HFFc6 (cell line): ENCODE results near the gene POLR3A. TPM values are rescaled to one million over a fixed set of nuclear protein-coding genes. Genes with fewer than 3 reads are reported as not detected.
"Not testable (repeated sequence)": the region's sequence is repeated elsewhere in the genome, so short reads cannot be mapped to it uniquely, and the experiment has no call there.

Experiments used
- DNase-seq: peaks from one replicate; pipeline ENCODE4 v3.0.0-alpha.2; 2018
- H3K27ac Mint-ChIP-seq: 2 replicates; pipeline ENCODE4 v1.8.0; 2020; ENCODE audit warnings: mild to moderate bottlenecking, mixed read lengths
- H3K27me3 Mint-ChIP-seq: 2 replicates; pipeline ENCODE4 v1.8.0; 2021; ENCODE audit warnings: mild to moderate bottlenecking, moderate library complexity, mixed read lengths; ENCODE audit not compliant: insufficient read depth
- H3K36me3 Mint-ChIP-seq: 2 replicates; pipeline ENCODE4 v1.8.0; 2021; ENCODE audit warnings: low read depth, mixed read lengths
- H3K4me1 Mint-ChIP-seq: 2 replicates; pipeline ENCODE4 v1.8.0; 2020; ENCODE audit warnings: low read depth, mixed read lengths
- H3K4me3 Mint-ChIP-seq: 2 replicates; pipeline ENCODE4 v1.8.0; 2020; ENCODE audit warnings: mild to moderate bottlenecking, moderate library complexity, mixed read lengths
- H3K9me3 Mint-ChIP-seq: 2 replicates; pipeline ENCODE4 v1.8.0; 2020; ENCODE audit warnings: mild to moderate bottlenecking, mixed read lengths
- total RNA-seq, 6 experiments: library from RNA; stranded (reverse); fragmentation: NEBNext Ultra II Directional; extraction: Animal tissue kit (Norgen Biotek cat#: 25700); gene quantifications; 2 replicates in 1 of 6; 3 replicates in 5 of 6; pipeline ENCODE4 v1.2.3, GENCODE V29; 2021
- TF ChIP-seq, protein P1 (sequence below): fragments of 200-600 bp; sonication (generic); IDR thresholded peaks from 2 replicates; pipeline ENCODE4 v1.5.0; 2021; ENCODE audit warnings: antibody characterized with exemption, mild to moderate bottlenecking

POLR3A gene
- total RNA-seq, 6 experiments from 2014 or later = 18.0 to 21.0 (median 19.8) TPM

GRCh38 chr10:78071140-78071856 lies 42.0 kb upstream of the POLR3A start:
- peaks cover 12% of the 10 kb centered on the region for H3K27me3 Mint-ChIP-seq
- TF ChIP-seq, protein P1, sequence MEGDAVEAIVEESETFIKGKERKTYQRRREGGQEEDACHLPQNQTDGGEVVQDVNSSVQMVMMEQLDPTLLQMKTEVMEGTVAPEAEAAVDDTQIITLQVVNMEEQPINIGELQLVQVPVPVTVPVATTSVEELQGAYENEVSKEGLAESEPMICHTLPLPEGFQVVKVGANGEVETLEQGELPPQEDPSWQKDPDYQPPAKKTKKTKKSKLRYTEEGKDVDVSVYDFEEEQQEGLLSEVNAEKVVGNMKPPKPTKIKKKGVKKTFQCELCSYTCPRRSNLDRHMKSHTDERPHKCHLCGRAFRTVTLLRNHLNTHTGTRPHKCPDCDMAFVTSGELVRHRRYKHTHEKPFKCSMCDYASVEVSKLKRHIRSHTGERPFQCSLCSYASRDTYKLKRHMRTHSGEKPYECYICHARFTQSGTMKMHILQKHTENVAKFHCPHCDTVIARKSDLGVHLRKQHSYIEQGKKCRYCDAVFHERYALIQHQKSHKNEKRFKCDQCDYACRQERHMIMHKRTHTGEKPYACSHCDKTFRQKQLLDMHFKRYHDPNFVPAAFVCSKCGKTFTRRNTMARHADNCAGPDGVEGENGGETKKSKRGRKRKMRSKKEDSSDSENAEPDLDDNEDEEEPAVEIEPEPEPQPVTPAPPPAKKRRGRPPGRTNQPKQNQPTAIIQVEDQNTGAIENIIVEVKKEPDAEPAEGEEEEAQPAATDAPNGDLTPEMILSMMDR = no peak
- no peak overlapping the region for H3K4me3 Mint-ChIP-seq
- H3K36me3 Mint-ChIP-seq = no peaks in the 10 kb centered on the region
- no peaks in the 10 kb centered on the region for H3K4me1 Mint-ChIP-seq
- no peak for DNase-seq
- H3K27ac Mint-ChIP-seq = no peak overlapping the region
- H3K9me3 Mint-ChIP-seq = peaks cover 4% of the 10 kb centered on the region

- Mint-ChIP-seq H3K4me1 (no peaks in the 10 kb centered on the region), H3K4me3 (no peak overlapping the region), H3K36me3 (no peaks in the 10 kb centered on the region), H3K27me3 (peaks cover 12% of the 10 kb centered on the region), H3K27ac (no peak overlapping the region), H3K9me3 (peaks cover 4% of the 10 kb centered on the region)
- DNase-seq = no peak
- TF ChIP-seq, protein P1 = no peak
These were observed 41.4 kb upstream of the POLR3A start for GRCh38 chr10:78070726-78071125.

DNA sequence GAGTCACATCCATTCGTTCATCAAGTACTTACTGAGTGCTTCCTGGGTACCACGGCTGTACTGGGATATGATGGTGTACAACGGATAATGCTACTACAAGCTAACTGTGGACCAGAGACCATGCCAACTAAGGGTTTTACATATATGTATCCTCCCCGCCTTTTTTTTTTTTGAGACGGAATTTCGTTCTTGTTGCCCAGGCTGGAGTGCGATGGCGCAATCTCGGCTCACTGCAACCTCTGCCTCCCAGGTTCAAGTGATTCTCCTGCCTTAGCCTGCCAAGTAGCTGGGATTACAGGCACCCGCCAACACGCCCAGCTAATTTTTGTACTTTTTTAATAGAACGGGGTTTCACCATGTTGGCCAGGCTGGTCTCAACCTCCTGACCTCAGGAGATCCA lies 40.7 kb upstream of the POLR3A start:
- not testable (repeated sequence) for H3K9me3 Mint-ChIP-seq, H3K27ac Mint-ChIP-seq, H3K4me1 Mint-ChIP-seq, DNase-seq, H3K36me3 Mint-ChIP-seq, H3K4me3 Mint-ChIP-seq
- H3K27me3 Mint-ChIP-seq = peaks cover 12% of the 10 kb centered on the region

DNA sequence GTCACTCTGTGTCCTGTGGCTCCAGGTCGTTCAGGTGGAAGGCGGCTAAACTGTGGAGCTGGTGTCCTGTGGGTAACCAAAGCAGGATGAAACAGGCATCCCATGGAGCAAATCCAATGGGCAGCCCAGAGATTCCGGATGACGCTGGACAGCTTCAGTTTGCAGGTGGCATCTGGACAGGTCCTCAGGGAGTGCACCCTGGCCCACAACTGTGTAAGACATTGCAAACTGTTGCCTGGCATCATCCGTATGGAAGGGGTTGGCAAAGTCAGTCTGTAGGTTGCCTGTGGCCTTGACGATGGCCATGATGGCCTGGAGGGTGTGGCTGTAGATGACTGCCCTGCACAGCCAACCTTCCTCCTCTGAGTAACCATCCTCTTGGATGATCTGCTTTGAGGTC lies 39.8 kb upstream of the POLR3A start:
- TF ChIP-seq, protein P1 = no peak
- Mint-ChIP-seq H3K4me3 (no peak overlapping the region), H3K27ac (no peak overlapping the region), H3K27me3 (peaks cover 12% of the 10 kb centered on the region), H3K4me1 (no peaks in the 10 kb centered on the region), H3K9me3 (peaks cover 1% of the 10 kb centered on the region), H3K36me3 (no peaks in the 10 kb centered on the region)
- DNase-seq = no peak

DNA sequence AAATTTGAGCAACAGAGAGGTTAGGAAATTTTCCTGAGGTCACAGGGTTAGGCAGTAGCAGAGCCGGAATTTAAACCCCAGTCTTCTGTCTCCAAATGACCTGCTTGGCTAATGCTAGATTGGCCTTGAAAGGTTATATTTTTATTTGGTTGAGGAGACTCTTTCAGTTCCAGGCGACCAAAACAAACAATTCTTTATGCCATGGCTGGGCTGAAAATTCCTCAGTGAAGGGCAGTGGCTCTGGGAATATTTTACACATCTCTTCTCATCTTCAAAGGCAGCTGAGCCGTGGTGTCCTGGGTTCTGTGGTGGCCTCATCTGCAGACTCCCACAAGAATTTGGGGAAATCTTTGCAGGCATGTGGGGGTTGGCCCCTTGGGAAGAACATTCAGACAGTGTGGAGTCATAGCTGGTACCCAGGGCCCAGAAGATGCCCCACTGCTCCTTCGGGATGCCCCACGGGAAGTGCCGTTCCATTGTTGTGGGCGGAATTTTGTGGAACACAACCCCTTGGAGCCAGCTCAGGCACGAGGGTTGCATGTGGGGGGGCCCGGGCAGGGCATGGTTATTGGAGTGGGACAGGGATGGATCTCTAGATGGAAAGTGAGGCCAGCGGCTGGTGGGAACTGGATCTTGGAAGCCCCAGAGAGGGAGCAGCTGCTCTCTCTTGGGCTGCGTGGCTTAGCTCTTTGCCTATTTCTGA lies 37.6 kb upstream of the POLR3A start:
- peaks cover 4% of the 10 kb centered on the region for H3K27me3 Mint-ChIP-seq
- TF ChIP-seq, protein P1 = no peak
- no peaks in the 10 kb centered on the region for H3K9me3 Mint-ChIP-seq
- DNase-seq = no peak
- H3K4me3 Mint-ChIP-seq = no peak overlapping the region
- no peak overlapping the region for H3K27ac Mint-ChIP-seq
- no peaks in the 10 kb centered on the region for H3K36me3 Mint-ChIP-seq
- no peaks in the 10 kb centered on the region for H3K4me1 Mint-ChIP-seq

- H3K9me3 Mint-ChIP-seq = no peaks in the 10 kb centered on the region
- no peak overlapping the region for H3K4me3 Mint-ChIP-seq
- no peaks in the 10 kb centered on the region for H3K4me1 Mint-ChIP-seq
- no peaks in the 10 kb centered on the region for H3K36me3 Mint-ChIP-seq
- TF ChIP-seq, protein P1 = no peak
- no peak overlapping the region for H3K27ac Mint-ChIP-seq
- H3K27me3 Mint-ChIP-seq = peaks cover 4% of the 10 kb centered on the region
- no peak for DNase-seq
These were observed 36.7 kb upstream of the POLR3A start for GRCh38 chr10:78066012-78066411.
